ENCODE results near the gene MPDZ. TPM values are rescaled to one million over a fixed set of nuclear protein-coding genes. Genes with fewer than 3 reads are reported as not detected.
A peak's percentile ranks its signal among the peaks of the same experiment; 100 is the strongest.

The MPDZ gene
- total RNA-seq, 1 experiment from 2014 or later = 17.2 TPM

DNA sequence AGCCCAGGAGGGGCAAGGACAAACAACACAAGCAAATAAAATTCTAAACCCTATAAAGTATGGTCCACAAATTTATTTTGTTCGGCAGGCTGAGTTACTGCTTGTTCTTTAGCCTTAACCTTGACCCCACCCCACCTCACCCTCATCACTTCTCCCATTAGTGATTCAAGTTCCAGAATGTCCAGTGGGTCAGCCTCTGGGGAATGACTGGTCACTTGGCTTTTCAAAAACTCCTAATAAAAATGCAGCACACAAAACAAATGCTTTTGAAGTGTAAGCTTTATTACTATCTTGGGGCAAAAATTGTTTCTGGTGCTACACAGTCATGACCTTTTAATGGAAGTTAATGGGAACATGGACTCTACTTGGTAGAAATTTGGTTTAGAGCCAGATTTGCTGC lies 142.1 kb downstream of the MPDZ start:
- DNase-seq (ENCODE audit: low read depth) = peak; percentile 13

DNA sequence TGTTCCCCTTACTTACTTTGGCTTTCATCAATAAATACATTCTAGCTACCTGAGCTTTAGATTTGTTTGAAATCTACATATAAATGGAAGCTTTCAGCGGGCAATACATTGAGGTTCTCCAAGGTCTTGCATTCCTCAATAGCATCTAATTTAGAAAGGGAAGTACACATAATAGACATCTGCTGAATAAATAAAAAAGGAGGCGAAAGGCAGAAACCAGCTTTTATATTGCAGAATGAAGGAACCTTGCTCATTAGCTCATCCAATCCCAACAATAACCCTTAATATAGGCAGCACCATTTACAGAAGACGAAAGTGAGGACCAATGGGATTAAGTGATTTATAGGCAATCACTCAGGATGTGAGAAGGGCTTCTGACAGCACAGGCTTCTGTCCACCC lies 147.5 kb downstream of the MPDZ start:
- DNase-seq (ENCODE audit: low read depth) = no peak

DNA sequence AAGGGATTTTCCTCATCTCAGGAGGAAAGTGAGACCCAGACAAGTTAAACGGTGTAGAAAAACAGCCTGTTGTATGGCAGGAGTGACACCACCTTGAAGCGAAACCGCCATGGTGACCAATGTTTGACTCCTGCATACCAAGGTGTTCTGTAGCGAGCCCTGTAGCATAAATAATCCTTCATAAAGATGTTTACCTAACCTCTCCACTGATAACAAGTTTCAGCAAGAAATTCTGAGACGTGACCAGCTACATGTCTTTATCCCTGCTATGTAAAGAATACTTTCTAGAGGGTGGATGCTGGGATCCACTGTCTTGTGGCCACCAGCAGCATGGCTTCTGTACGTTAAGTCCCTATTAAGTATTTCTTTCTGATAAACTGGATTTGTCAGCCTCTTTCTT lies 148.1 kb downstream of the MPDZ start:
- no peak for DNase-seq (ENCODE audit: low read depth)

DNA sequence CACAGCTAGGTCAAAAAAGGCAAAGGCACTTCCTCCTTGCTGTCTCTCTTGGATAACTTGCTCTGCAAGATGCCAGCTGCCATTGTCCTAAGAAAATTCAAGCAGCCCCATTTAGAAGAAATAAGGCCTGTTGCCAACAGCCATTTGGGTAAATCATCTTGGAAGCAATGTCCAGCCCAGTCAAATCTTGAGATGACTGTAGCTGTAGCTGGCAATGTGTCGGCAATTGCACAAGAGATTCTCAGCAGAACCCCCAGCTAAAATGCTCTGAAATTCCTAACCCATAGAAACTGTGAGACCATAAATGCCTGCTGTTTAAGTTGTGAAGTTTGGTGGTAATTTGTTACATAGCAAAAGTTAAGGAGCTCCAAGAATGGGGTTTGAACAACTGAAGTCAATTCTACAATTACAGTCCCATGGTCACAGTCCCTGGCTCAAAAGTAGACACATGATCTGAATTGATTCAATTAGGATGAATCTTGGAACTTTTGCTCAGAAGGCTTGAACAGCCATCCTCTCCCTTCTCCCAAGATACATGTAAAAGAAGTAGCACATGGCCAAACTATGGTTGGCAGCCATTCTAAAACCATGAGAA lies 151.1 kb downstream of the MPDZ start:
- DNase-seq (ENCODE audit: low read depth) = no peak

DNA sequence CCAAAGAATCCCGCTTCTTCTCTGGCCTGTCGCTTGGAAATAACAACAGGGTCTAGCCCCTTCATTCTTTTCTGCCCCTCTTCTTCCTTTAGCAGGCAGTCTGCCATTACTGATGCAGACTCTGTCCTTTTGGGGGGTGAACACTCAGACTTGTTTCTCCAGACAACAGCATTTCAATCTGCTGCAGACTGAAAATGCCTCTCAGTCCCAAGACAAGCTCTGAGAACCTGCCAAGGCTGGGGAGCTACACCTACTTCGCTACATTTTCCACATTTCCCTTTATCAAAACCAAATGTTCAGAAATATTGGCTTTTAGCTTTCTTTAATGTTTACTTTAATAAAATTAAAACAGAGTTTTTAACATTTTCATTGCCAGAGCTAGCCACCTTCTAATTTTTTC lies 152.4 kb downstream of the MPDZ start:
- no peak for DNase-seq (ENCODE audit: low read depth)

DNA sequence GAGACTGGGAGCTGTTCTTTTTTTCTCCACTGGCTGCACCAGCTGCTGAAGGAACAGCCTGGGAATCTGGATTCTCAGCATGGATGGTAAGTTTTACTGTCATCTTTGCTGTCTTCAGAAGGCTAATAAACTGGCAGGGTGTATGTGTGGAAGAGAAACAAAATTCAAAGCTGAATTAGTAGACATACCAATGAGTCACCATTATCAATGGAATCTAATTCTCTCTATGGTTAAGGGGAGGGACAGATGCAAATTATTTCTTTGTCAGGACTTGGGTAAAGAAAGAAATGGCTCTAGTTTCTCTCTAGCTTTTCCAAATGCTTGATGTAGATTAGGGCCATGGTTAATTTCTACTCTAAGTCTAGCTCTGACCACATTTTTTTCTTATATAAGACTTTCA lies 154.2 kb downstream of the MPDZ start:
- DNase-seq (ENCODE audit: low read depth) = no peak

DNA sequence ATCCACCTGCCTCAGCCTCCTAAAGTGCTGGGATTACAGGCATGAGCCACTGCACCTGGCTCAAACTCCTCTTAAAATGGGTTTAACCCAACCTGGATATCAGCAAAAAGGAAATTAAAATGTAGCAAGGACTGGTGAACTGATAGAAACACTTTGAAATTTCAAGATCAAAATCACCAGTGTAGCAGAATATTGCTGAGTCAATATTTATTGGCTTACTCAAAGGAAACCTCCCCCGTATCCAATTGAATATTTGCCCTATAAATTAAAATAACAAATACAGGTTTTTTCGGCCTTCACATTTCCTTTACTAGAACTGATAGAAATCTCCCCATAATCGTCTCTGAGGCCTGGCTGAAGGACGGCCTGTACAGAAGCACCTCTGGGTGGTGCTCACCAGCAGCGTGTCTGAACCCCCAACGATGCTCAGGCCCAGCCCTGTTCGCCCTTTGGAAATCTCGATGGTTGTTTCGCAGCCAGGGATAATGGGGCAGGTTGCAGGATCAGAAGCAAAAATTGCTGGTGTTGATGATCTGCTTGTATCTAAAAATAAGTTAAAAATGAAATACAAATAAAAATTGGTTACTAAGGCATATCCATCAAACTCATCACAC lies 156.6 kb downstream of the MPDZ start:
- no peak for DNase-seq (ENCODE audit: low read depth)

DNA sequence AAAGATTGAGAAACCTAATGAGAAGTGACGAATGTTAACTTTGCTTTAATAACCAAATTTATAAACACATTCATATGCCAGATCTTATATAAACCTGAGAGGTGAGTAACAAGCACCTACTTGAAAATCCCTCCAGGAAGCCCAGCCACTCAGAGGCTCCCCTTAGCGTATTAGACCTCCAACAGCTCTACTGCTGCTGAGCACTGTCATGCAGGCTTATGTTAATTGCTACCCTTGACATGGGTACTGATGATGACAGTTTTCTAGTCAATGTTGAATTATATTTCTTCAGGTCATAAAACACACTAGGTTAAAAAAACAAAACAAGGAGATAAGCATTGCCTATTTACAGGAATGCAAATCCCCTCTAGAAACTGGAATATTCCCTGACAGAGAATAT lies 161.2 kb downstream of the MPDZ start:
- DNase-seq (ENCODE audit: low read depth) = no peak

DNA sequence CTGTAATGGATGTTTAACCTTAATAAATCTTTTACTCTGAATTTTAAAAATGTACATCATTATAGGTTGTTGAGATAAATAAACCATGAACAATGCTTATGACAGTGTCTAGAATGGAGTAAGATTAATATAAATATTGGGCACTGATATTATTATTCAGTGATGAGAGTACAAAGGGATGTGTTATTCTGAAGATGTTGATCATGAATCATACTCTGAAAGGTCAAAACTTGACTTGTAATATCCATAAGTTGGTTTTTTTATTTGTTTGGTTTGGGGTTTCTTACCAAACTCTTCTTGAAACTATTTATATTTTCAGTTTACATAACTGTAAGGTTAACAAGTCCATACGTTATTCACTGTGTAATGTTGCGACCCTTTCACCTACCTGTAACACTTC lies 163.2 kb downstream of the MPDZ start:
- DNase-seq (ENCODE audit: low read depth) = no peak

DNA sequence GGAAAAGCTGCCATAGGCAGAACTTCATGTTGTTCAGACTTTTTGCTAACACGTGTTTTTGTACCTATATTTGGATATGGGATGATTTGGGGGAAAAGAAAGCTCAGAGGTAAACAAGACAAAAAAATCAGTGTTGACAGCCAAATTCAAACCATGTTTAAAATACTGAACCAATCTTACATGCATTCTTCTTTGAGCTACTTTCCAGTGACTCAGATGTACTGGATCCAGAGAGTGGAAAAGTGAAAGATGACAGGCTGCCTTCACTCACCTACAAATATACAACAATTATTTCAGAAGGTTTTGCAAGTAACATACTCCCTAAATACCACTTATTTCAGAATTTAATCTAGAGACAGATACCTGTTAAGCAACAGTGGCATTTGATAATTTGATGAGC lies 165.7 kb downstream of the MPDZ start:
- DNase-seq (ENCODE audit: low read depth) = no peak

DNA sequence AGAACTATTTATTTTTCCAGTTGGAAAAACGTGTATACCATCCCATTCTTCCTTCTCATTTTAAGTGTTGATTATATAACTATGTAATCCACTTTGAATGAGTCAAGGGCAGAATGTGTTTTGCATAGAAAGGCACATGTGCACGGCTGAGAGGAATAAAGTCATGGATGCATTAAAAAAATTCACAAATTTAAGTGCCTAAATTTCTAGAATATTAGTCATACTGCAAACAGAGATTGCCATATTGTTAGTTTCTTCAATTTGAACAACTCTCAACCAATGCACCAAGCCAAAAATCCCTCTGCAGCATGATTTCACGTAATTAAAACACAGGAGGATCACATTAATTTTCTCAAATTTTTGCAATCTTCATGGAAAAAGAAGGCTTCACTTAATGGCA lies 166.3 kb downstream of the MPDZ start:
- no peak for DNase-seq (ENCODE audit: low read depth)

DNA sequence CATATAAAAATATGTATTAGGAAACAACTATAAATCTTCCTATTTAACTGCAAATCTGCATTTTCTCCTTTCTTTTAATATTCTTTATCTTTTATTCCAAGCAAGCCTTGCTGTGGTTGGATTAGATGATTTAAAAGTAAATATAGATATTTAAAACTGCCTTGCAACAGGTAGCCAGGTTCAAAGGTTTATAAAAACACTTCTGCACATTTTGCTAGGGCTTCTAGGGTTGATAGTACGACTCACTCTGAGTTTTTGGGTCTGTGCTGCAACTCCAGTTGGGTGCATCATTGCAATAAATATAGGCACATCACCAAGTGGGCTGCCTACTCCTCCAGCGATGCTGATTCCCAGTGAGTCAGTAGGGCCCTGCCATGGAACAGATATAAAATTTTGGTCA lies 167.7 kb downstream of the MPDZ start:
- DNase-seq (ENCODE audit: low read depth) = no peak

DNA sequence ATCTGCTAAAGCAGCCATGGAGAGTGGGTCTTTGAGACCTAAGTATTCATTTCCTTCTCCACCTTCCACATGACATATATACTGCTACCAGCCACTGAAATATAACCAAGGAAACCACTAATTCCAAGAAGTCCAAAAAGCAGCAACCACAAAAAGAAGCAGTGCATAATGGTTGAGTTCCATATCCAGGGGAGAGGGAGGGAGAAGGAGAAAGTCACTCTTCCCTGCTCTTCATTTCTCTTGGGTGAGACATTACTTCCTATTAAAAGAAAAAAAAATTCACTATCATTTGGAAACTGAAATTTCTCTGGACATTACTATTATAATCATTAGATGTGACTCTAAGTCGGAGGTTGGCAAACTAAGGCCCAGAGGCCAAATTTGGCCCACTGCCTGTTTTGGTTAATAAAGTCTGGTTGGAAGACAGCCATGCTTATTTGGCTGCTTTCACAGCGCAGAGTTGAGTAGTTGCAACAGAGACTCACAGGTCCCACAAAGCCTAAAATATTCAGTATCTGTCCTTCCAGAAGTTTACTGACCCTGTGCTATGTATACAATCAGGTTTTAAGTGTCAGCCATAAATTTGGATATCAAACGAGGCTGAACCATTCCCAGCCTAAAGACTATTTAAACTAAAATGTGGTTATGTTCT lies 168.6 kb downstream of the MPDZ start:
- peak; percentile 29 for DNase-seq (ENCODE audit: low read depth)

DNA sequence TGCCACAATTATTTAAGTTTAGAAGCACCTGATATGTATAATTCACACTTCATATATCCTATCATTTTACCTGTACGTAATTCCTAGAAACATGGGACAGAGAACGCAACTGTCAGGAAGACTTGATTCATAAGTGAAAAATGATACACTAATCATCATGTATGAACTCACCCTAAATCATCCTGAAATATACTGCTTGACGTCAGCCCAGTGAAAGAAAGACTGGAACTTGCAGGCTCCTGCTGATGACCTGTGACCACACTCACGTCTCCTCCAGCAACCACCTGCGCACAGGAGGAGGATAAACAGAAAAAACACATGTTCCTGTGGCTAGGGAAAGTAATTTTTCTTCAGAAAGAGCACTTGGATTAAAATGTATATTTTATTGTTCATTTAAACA lies 169.7 kb downstream of the MPDZ start:
- DNase-seq (ENCODE audit: low read depth) = no peak

DNA sequence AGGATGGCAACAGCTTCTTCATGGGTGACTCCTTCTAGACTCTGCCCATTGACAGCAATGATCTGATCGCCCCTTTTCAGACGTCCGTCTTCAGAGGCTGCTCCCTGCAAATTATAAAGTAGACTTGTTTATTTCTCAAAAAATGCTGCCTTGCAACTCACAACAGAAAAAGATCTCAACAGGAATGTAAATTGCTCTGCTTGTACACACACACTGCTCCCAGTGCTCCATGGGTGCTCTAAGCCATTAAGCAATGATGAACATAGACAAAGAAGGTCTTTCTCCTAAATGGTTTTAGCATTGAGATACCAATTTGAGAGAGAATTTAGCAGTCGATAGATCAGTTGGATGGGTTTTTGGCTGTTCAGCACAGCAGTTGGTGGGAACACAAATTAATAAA lies 172.5 kb downstream of the MPDZ start:
- DNase-seq (ENCODE audit: low read depth) = no peak

DNA sequence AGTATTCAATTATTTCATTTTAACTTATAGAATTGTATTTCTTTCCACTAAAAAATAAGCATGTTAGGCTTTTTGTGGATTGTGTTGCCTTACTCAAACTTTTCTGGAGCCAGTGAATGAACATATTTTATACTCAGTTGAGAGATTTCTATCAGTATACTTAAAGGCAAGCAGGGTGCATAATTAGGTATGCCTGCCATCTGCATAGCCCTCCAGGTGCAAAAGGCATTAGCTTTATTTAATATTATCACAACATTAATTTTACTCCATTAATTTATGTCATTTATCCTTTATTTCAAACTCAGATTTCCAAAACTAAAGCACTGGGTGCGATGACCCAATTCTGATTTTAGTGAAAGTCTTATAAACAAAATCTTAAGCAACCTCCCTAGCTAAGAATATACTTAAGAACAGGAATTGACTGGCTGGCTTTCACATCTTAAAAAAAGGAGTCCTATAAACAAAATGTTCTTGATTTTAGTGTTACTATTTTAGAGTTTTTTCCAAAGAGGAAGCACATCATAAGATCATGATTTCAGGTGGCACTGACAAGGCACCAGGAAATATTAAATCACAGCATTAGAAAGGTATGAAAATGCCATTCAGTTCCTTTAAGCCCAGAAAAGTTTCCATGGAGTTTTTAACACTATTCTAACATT lies 178.4 kb downstream of the MPDZ start:
- no peak for DNase-seq (ENCODE audit: low read depth)

DNA sequence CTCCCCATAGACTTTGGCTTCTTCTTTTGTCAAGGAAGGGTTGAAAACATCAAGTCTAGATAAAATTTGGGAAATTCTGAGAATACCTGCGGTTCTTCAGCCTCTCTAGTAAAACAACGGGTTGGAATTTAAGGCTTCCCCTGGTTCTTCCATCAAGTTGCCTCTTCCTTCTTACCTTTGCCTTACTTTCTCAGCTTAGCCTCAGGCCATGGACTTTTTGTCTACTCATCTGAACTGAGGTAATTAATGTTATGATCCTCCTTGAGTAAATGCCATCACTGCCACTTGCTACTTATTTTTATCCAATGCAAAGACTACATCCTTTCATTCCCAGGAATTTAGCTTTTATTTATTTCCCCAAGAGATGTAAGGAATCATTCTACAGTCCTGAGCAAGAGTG lies 184.4 kb downstream of the MPDZ start:
- no peak for DNase-seq (ENCODE audit: low read depth)

DNA sequence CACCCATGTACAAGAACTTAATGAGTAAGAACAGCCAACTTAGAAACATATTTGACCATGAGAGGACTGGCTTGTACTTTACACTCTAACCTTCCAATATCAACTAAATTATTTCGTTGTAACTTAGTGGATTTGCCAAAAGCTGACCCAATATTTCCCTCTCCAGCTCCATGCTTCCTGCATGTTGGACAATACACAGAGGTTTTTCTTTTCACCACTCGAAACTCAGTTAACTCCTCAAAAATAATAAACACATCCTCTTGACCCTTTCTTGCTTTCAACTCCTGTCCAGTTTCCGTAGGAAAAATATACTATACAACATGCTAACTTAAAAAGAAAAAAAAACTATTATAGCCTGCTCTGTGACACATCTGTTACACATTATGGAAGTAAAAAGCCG lies 188.9 kb downstream of the MPDZ start:
- no peak for DNase-seq (ENCODE audit: low read depth)

DNA sequence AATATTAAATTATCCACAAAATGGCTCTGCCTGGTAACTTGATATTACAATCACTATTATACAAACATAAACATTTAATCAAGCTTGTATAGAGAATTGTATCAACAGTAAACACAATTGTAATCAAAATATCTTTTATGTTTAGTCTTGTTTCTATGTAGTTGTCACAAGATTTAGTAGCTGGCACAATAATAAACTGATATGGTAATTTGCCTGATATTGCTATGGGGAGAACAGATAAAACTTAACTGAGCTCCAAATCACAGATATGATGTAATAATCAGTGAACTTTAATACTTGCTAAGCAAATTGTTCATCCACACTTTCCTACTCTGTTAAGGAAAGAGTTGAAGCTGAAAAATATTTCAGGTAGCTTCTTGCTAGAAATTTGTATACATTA lies 189.8 kb downstream of the MPDZ start:
- DNase-seq (ENCODE audit: low read depth) = no peak

DNA sequence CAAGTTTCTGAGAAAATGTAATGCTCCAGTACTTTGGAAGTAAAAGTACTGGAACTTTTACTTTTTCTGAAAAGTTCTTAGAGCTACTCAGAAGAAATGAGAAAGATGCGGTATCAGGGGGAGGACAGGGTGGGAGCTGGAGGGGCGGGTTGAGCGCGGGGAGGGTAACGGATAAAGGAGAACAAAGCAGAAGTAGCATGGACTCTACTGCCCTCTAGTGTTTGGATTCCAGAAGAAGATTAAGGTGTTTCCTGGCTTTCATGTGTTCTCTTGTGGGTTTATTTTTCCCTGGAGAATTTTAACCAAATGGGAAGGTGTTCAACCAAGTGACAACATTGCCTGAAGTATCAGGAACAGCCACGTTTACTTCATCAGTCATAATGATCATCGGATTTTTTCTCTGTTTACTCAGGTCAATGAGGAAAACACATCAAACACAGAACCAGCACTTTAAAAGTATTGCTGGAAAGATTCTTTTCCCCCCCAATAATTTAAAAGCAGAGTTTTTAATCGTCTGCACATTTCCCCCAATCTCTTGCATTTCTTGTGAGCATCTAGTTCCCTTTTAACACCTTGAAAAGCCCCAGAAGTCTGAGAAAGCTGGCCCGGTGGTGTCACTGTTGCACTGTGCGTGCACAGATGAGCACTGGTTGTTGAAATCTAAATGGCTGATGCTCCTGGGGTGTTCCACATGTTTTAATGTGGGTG lies 190.6 kb downstream of the MPDZ start:
- peak; percentile 60 for DNase-seq (ENCODE audit: low read depth)

DNA sequence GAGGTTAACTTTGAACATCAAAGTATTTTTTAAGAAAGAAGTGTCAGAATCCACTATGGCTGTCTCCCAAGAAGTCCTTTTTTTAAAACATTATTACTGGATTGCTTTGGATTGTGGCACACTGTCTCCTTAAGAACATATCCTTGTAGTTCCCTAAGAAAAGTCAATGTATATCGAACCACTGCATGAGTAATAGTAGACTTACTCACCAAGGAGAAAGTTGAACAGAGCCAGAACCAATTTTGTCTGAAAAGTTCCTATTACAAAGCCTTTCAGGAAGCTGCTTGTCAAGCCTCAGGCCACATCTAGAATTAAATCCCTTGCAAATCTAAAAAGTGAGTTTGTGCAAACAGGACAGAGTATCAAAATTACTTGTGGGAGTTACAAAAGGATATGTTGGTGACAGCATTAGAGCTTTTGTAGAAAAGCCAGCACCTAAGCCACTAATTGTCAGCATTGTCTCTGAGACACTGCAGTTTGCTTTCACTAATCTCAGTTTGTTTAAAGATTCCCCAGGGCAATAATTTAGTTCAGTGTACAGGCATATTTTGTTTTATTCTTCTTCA lies 195.4 kb downstream of the MPDZ start:
- peak; percentile 38 for DNase-seq (ENCODE audit: low read depth)

DNA sequence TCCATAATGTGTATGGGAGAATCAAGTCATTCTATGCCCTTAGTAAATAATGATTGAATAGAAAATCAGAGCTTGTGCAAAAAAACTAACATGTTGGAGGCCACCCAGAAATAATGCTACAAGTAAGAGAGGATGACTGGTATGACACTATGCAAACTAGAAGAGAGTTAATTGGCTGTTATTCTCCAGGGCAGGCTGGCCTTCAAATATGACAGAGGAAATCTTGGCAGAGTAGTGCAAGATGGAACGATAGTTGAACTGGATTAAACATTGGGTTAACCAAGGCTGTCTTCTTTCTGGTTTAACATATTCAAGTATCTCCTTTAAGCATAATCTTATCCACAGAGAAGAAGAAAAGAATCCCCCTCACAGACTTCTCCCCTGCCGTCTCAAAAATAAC lies 196.1 kb downstream of the MPDZ start:
- no peak for DNase-seq (ENCODE audit: low read depth)
